ENCODE data around the gene TACO1. TPM values are rescaled to one million over a fixed set of nuclear protein-coding genes. Genes with fewer than 3 reads are reported as not detected.

Gene TACO1
- total and polyA plus RNA-seq, 4 donors = 11.1 to 20.7 (median 17.5) TPM

- no peak for DNase-seq
- 96 to 98% methylated on average over 5 of the region's 5 CpGs for WGBS, 2 donors
- no peak for ATAC-seq (ENCODE audit: insufficient read depth, low FRiP score)
These were observed 36.1 kb upstream of the TACO1 start for GRCh38 chr17:63564562-63564961.

GRCh38 chr17:63567229-63567628, 33.5 kb upstream of the TACO1 start:
- Histone ChIP-seq H3K4me3 (no peak overlapping the region), H3K9ac (ENCODE audit: insufficient read depth in 1 of 2, low read length in 2 of 2) (no peak overlapping the region)
- WGBS, 2 donors = 91 to 100% methylated on average over 1 of the region's 1 CpG

More at GRCh38 chr17:63564562-63564961, 36.1 kb upstream of the TACO1 start:
- Histone ChIP-seq H3K9ac (ENCODE audit: insufficient read depth in 1 of 2, low read length in 2 of 2) (no peak overlapping the region), H3K36me3 (ENCODE audit: control insufficient read depth in 4 of 4, insufficient read depth in 4 of 4, low read length in 4 of 4) (peaks cover 0 to 5% (median 0%) of the 10 kb centered on the region in 4 donors), H3K27ac (ENCODE audit: low read depth in 1 of 2, low read length in 1 of 2) (no peak overlapping the region), H3K4me1 (ENCODE audit: control insufficient read depth in 5 of 5, insufficient read depth in 5 of 5, low read length in 5 of 5) (peaks cover 0 to 4% (median 0%) of the 10 kb centered on the region in 5 donors), H3K4me3 (no peak overlapping the region), H3K27me3 (ENCODE audit: control insufficient read depth in 3 of 3, insufficient read depth in 3 of 3, low read length in 2 of 3) (no peaks in the 10 kb centered on the region), H3K9me3 (ENCODE audit: control insufficient read depth in 4 of 4, insufficient read depth in 3 of 4, low read length in 3 of 4) (no peaks in the 10 kb centered on the region)
- TF ChIP-seq CTCF (IDR thresholded peaks at IDR 0.05; ENCODE audit: control extremely low read depth, extremely low read depth) = no peak

GRCh38 chr17:63568563-63568962, 32.1 kb upstream of the TACO1 start:
- no peak for ATAC-seq (ENCODE audit: insufficient read depth, low FRiP score)
- 86 to 89% methylated on average over 8 of the region's 8 CpGs for WGBS, 2 donors
- no peaks in the 10 kb centered on the region for H3K9me3 ChIP-seq (ENCODE audit: control insufficient read depth in 4 of 4, insufficient read depth in 3 of 4, low read length in 3 of 4)
- H3K36me3 ChIP-seq (ENCODE audit: control insufficient read depth in 4 of 4, insufficient read depth in 4 of 4, low read length in 4 of 4) = peaks cover 0 to 5% (median 0%) of the 10 kb centered on the region in 4 donors
- no peak overlapping the region for H3K4me3 ChIP-seq
- H3K27me3 ChIP-seq (ENCODE audit: control insufficient read depth in 3 of 3, insufficient read depth in 3 of 3, low read length in 2 of 3) = no peaks in the 10 kb centered on the region
- H3K27ac ChIP-seq (ENCODE audit: low read depth in 1 of 2, low read length in 1 of 2) = no peak overlapping the region
- H3K9ac ChIP-seq (ENCODE audit: insufficient read depth in 1 of 2, low read length in 2 of 2) = no peak overlapping the region
- H3K4me1 ChIP-seq (ENCODE audit: control insufficient read depth in 5 of 5, insufficient read depth in 5 of 5, low read length in 5 of 5) = peaks cover 0 to 3% (median 0%) of the 10 kb centered on the region in 5 donors
- no peak for TF ChIP-seq CTCF (IDR thresholded peaks at IDR 0.05; ENCODE audit: control extremely low read depth, extremely low read depth)
- DNase-seq = no peak

More at GRCh38 chr17:63567229-63567628, 33.5 kb upstream of the TACO1 start:
- Histone ChIP-seq H3K36me3 (ENCODE audit: control insufficient read depth in 4 of 4, insufficient read depth in 4 of 4, low read length in 4 of 4) (peaks cover 0 to 5% (median 0%) of the 10 kb centered on the region in 4 donors), H3K4me1 (ENCODE audit: control insufficient read depth in 5 of 5, insufficient read depth in 5 of 5, low read length in 5 of 5) (peaks cover 0 to 4% (median 0%) of the 10 kb centered on the region in 5 donors), H3K27ac (ENCODE audit: low read depth in 1 of 2, low read length in 1 of 2) (no peak overlapping the region), H3K9me3 (ENCODE audit: control insufficient read depth in 4 of 4, insufficient read depth in 3 of 4, low read length in 3 of 4) (no peaks in the 10 kb centered on the region), H3K27me3 (ENCODE audit: control insufficient read depth in 3 of 3, insufficient read depth in 3 of 3, low read length in 2 of 3) (no peaks in the 10 kb centered on the region)
- ATAC-seq (ENCODE audit: insufficient read depth, low FRiP score) (no peak), DNase-seq (no peak)
- no peak for TF ChIP-seq CTCF (IDR thresholded peaks at IDR 0.05; ENCODE audit: control extremely low read depth, extremely low read depth)
